Kidney epithelial cell (primary cell): Measurements from ENCODE around the gene GSX1. TPM values are rescaled to one million over a fixed set of nuclear protein-coding genes. Genes with fewer than 3 reads are reported as not detected.

ENCODE experiments used
- DNase-seq: peaks from one replicate; pipeline ENCODE4 v3.0.0-alpha.2; 2010; ENCODE audit warnings: low read depth
- H3K27me3 ChIP-seq: 2 replicates; pipeline ENCODE4 v1.6.0; 2011; ENCODE audit warnings: low read length; ENCODE audit not compliant: control insufficient read depth, insufficient read depth
- H3K36me3 ChIP-seq: 2 replicates; pipeline ENCODE4 v1.5.1; 2011; ENCODE audit warnings: low read length; ENCODE audit not compliant: control insufficient read depth, insufficient read depth
- H3K4me3 ChIP-seq: 2 replicates; pipeline ENCODE4 v1.5.1; 2011; ENCODE audit warnings: low read depth, mild to moderate bottlenecking, control low read depth, low read length
- total RNA-seq: library from RNA; depleted of rRNA; stranded (reverse); fragments of >200 nt; gene quantifications from 2 replicates; pipeline ENCODE4 v1.2.3, GENCODE V29; 2015
- TF ChIP-seq, protein P1 (sequence below): IDR thresholded peaks from 2 replicates; pipeline ENCODE4 v1.5.1; 2011; ENCODE audit warnings: mild to moderate bottlenecking, moderate library complexity, low read length, control low read depth, inconsistent platforms; ENCODE audit not compliant: insufficient read depth, poor library complexity, severe bottlenecking

GSX1 gene
- total RNA-seq, 1 donor from 2014 or later = not detected

DNA sequence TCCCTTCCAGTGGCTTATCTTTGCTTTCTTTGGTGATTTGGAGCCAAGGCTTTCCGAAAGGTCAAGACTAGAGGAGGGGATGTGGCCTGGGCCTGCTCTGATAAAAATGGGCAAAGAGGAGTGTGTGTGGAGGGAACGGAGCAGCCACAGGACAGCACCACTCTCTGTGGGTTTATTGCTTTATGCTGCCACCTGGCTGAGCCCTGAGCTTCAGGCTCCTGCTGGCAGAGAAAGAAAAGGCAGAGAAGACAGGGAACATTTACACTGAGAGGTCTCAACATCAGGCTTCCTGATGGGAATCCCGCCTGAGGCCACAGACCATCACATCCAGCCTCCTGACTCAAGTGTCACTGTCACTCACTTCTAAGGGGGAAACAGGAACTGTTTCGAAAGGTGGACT is 9.2 kb upstream of the GSX1 start:
- no peak overlapping the region for H3K4me3 ChIP-seq
- TF ChIP-seq, protein P1, sequence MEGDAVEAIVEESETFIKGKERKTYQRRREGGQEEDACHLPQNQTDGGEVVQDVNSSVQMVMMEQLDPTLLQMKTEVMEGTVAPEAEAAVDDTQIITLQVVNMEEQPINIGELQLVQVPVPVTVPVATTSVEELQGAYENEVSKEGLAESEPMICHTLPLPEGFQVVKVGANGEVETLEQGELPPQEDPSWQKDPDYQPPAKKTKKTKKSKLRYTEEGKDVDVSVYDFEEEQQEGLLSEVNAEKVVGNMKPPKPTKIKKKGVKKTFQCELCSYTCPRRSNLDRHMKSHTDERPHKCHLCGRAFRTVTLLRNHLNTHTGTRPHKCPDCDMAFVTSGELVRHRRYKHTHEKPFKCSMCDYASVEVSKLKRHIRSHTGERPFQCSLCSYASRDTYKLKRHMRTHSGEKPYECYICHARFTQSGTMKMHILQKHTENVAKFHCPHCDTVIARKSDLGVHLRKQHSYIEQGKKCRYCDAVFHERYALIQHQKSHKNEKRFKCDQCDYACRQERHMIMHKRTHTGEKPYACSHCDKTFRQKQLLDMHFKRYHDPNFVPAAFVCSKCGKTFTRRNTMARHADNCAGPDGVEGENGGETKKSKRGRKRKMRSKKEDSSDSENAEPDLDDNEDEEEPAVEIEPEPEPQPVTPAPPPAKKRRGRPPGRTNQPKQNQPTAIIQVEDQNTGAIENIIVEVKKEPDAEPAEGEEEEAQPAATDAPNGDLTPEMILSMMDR = peak; percentile 14
- no peak for DNase-seq
- H3K36me3 ChIP-seq = no peaks in the 10 kb centered on the region
- H3K27me3 ChIP-seq = peaks cover 7% of the 10 kb centered on the region

DNA sequence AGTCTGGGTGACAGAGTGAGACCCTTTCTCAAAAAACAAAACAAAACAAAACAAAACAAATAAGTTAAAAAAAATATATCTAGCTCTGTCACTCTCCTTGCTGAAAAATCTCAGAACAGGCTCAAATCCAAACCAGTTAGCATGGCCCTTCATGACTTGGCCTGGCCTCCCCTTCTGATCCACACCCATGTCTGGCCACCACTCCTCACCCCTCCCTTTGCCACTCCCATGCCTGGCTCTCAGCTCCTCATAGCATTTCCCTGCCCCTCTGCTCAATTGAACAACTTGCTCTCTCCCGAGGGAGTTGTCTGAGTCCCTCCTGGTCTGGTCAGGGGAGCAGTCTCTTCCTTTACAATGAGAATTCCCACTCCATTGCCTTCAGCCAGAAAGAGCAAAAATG is 4.0 kb upstream of the GSX1 start:
- DNase-seq = no peak
- Histone ChIP-seq H3K36me3 (no peaks in the 10 kb centered on the region), H3K4me3 (no peak overlapping the region), H3K27me3 (peaks cover 53% of the 10 kb centered on the region)
- TF ChIP-seq, protein P1 = no peak

DNA sequence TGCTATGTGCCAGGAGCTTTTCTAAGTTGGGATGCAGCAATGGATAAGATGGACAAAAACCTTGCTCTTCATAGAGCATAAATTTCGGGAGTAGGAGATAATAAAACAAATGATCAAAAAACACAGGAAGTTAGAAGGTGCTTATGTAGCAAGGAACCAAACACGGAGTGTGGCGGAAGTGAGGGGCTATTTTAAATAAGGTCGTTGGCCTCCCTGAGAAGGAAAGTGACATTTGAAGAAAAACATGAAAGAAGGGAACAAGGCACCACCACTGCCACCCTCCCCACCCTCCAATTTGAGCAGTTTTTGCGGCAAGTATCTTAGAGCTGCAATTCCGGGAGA is 3.2 kb upstream of the GSX1 start:
- Histone ChIP-seq H3K4me3 (no peak overlapping the region), H3K27me3 (peaks cover 61% of the 10 kb centered on the region), H3K36me3 (no peaks in the 10 kb centered on the region)
- no peak for DNase-seq
- TF ChIP-seq, protein P1 = no peak

DNA sequence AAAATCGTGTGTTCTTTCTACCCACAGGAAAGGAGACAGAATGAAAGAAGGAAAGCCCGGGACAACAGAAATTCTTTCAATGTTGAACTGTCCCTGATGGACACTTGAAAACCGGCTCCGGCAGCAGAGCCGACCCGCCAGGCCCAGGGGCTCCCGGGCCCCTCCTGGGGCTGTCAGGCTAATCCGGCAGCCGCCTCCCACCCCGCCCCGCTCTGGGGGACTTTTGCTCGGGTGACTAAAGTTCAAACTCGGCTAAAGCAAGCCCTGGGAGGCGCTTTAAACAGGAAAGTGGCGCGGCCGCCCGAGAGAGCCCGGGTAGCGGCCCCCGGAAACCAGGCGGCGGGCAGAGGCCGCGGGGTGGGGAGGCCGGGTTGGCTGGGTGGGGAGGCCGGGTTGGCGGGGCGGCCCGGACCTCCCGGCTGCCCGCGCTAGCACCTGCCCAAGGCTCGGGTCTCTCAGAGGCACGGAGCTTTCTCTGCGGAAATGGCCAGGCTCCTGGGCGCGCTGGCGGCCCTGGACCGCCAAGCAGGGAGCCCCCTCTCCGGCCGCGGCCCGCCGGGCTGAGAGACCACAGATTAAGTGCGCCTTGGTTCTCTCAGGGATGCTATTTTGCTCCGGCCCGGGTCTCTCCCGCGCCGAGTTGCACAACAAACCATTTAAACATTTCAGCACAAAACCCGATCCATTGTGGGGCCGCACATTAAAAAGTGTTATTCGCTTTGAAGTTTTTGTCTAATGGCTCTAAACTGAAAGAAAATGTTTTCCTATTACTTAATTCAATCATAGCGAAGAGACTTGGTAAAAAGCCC is 2.6 kb upstream of the GSX1 start:
- H3K4me3 ChIP-seq = no peak overlapping the region
- H3K27me3 ChIP-seq = peaks cover 66% of the 10 kb centered on the region
- TF ChIP-seq, protein P1 = no peak
- no peak for DNase-seq
- no peaks in the 10 kb centered on the region for H3K36me3 ChIP-seq

DNA sequence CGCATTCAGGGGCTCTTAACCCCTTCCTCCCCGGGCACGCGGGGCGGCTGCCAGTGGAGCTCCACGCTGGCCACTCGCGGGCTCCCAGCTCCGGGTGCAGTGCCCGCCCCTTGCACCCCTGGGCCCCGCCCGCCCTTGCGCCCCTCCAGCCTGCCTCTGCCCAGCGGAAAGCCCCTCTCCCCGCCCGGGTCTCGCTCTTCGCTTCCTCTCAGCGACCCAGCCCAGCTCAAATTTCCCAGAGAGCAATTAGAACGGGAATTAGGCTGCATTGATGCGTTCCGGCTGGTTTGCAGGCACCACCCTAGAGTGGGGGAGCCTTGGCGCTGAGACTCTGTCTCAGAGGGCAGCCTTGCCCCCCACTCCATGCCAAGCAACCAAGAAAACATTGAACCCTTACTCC is 1.8 kb upstream of the GSX1 start:
- Histone ChIP-seq H3K4me3 (no peak overlapping the region), H3K27me3 (peaks cover 75% of the 10 kb centered on the region), H3K36me3 (no peaks in the 10 kb centered on the region)
- TF ChIP-seq, protein P1 = no peak
- no peak for DNase-seq
